ENCODE data around the gene TJP1. TPM values are rescaled to one million over a fixed set of nuclear protein-coding genes. Genes with fewer than 3 reads are reported as not detected.

The TJP1 gene
- total and polyA plus RNA-seq, 2 of the 8 experiments (the other 6 are each of a cell fraction or from before 2014, with no cell fraction given), result 46.3 to 138 TPM

GRCh38 chr15:29724026-29724425 lies 98.2 kb downstream of the TJP1 start:
- H3K9me3 ChIP-seq (ENCODE audit: insufficient read depth in 2 of 2, low read depth in 1 of 2, low read length in 1 of 2), result peaks cover 21% of the 10 kb centered on the region in 2 experiments
- no peak overlapping the region for H3K4me3 ChIP-seq (ENCODE audit: extremely low read depth in 1 of 4, insufficient read depth in 2 of 4, low read depth in 3 of 4, low read length in 4 of 4)
- no peak overlapping the region for H2BK20ac ChIP-seq (ENCODE audit: low read length)
- H3K27me3 ChIP-seq (replicated peaks in 1 of 4; ENCODE audit: control insufficient read depth in 3 of 4, extremely low read depth in 1 of 4, insufficient read depth in 3 of 4, low read length in 3 of 4), result no peaks in the 10 kb centered on the region
- peaks cover 0 to 2% of the 10 kb centered on the region in 2 experiments for H4K20me1 ChIP-seq (replicated peaks in 1 of 2; ENCODE audit: control insufficient read depth in 1 of 2, insufficient read depth in 2 of 2, low read length in 2 of 2)
- H2AK5ac ChIP-seq (ENCODE audit: low read depth, low read length), result no peak overlapping the region
- H2AFZ ChIP-seq (ENCODE audit: low read length), result no peak overlapping the region
- ChIA-PET POLR2A (ENCODE audit: partially characterized antibody) (no interaction called here), CTCF (ENCODE audit: partially characterized antibody) (interaction anchor here (1.0 to 1.7 kb wide), 3 partner anchors 11 to 202 kb away, joined by 4 to 9 read pairs (median 4); no protein-coding TSS in a partner anchor)
- H3K79me2 ChIP-seq (ENCODE audit: control insufficient read depth in 1 of 2, insufficient read depth in 2 of 2, low read length in 2 of 2), result no peaks in the 10 kb centered on the region
- H4K91ac ChIP-seq (replicated peaks; ENCODE audit: insufficient read length, low read length), result no peak overlapping the region
- no peaks in the 10 kb centered on the region for H3K4me1 ChIP-seq (replicated peaks in 1 of 4; ENCODE audit: control insufficient read depth in 3 of 4, insufficient read depth in 4 of 4, low read length in 3 of 4)
- no peak for TF ChIP-seq CEBPB (IDR thresholded peaks at IDR 0.05; ENCODE audit: low read depth, low read length)
- no peak for TF ChIP-seq SUZ12 (IDR thresholded peaks at IDR 0.05; ENCODE audit: low read length)
- no peak overlapping the region for H2BK5ac ChIP-seq (ENCODE audit: low read depth, low read length)
- no peak for FAIRE-seq
- peaks cover 21 to 95% (median 72%) of the 10 kb centered on the region in 4 experiments for H3K36me3 ChIP-seq (ENCODE audit: control insufficient read depth in 2 of 4, insufficient read depth in 4 of 4, low read length in 3 of 4)
- no peak overlapping the region for H3K56ac ChIP-seq (replicated peaks; ENCODE audit: insufficient read length, low read depth, low read length)
- no peaks in the 10 kb centered on the region for H3K79me1 ChIP-seq (ENCODE audit: low read depth, low read length)
- no peaks in the 10 kb centered on the region for H3K23me2 ChIP-seq (ENCODE audit: low read depth, low read length)
- H4K5ac ChIP-seq (ENCODE audit: insufficient read length, low read depth, low read length), result no peak overlapping the region
- H3K4ac ChIP-seq (replicated peaks; ENCODE audit: insufficient read length, low read depth, low read length), result no peak overlapping the region
- H3K23ac ChIP-seq (ENCODE audit: insufficient read length), result no peak overlapping the region
- H2BK120ac ChIP-seq (replicated peaks; ENCODE audit: low read depth, low read length), result no peak overlapping the region
- DNase-seq (ENCODE audit: low read depth in 1 of 2, low spot score in 2 of 2), result no peak
- no peak overlapping the region for H2BK15ac ChIP-seq (ENCODE audit: low read length)
- H3K27ac ChIP-seq (ENCODE audit: low read depth, low read length), result no peak overlapping the region
- H3K18ac ChIP-seq (ENCODE audit: extremely low read depth, low read length), result no peak overlapping the region
- no peak overlapping the region for H4K8ac ChIP-seq (ENCODE audit: extremely low read depth, insufficient read depth, low read length)
- no peak overlapping the region for H3K9ac ChIP-seq (replicated peaks in 1 of 4; ENCODE audit: extremely low read depth in 1 of 4, low read depth in 3 of 4, low read length in 3 of 4)
- no peak overlapping the region for H2BK12ac ChIP-seq (ENCODE audit: low read depth, low read length)
- no peak overlapping the region for H3K4me2 ChIP-seq (ENCODE audit: insufficient read depth in 1 of 2, low read depth in 2 of 2, low read length in 2 of 2)
- H3K14ac ChIP-seq (ENCODE audit: insufficient read length), result no peak overlapping the region
- WGBS, 2 experiments (ENCODE audit: extremely low coverage in 1 of 2, insufficient coverage in 1 of 2, insufficient read length in 1 of 2, insufficient replicate concordance in 2 of 2, low coverage in 1 of 2, low lambda C conversion rate in 2 of 2, missing lambda C conversion rate in 1 of 2), result 100% methylated on average over 3 of the region's 3 CpGs; no CpG with 5 or more reads in 1 of the 2 experiments
